GM12892 (cell line): ENCODE data around the gene ANKRD44.

Experiments used
- POLR2AphosphoS5 ChIP-seq: IDR thresholded peaks from 2 replicates; pipeline ENCODE4 v1.6.1; 2011; ENCODE audit warnings: low read depth, low read length, control low read depth
- TAF1 ChIP-seq: IDR thresholded peaks from 2 replicates; pipeline ENCODE4 v1.6.1; 2011; ENCODE audit warnings: low read depth, mild to moderate bottlenecking, control low read depth, low read length, borderline replicate concordance

GRCh38 chr2:196989496-196989895 is 321.1 kb downstream of the ANKRD44 start:
- no peak for TF ChIP-seq POLR2AphosphoS5
- no peak for TF ChIP-seq TAF1
